CD4-positive, alpha-beta T cell treated with Interleukin-6 at 100 ng/mL for 8 hours (primary cell): ENCODE results near the gene CLEC2A.

Experiments
- DNase-seq: peaks from one replicate; pipeline ENCODE4 v3.0.0-alpha.2; 2020; ENCODE audit warnings: mixed read lengths, low spot score

The CLEC2A gene

GRCh38 chr12:9933958-9934357 lies 1.8 kb upstream of the CLEC2A start:
- DNase-seq, result no peak

DNA sequence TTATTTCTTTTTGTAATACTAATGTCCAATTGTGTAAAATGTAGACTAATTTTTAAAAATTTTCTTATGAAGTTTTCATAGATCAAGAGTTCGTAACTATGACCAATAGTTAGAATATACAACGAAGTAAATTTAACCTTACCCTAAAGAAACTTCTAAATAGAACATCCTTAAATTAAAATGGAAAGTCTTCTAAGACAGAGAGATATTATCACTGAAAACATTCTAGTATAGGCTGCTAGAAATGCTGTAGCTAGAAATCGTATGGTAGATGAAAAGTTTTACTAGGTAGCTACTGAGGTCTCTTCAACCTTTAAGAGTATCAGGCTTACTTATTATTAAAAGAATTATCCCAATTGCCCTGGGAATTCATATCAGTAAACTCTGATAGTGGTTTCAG lies 925 bp downstream of the CLEC2A start:
- no peak for DNase-seq

GRCh38 chr12:9928607-9929006 lies 3.6 kb downstream of the CLEC2A start:
- no peak for DNase-seq

GRCh38 chr12:9926876-9927275 lies 5.3 kb downstream of the CLEC2A start:
- DNase-seq, result no peak

GRCh38 chr12:9925705-9926393 lies 6.3 kb downstream of the CLEC2A start:
- DNase-seq, result peak; percentile 40

DNA sequence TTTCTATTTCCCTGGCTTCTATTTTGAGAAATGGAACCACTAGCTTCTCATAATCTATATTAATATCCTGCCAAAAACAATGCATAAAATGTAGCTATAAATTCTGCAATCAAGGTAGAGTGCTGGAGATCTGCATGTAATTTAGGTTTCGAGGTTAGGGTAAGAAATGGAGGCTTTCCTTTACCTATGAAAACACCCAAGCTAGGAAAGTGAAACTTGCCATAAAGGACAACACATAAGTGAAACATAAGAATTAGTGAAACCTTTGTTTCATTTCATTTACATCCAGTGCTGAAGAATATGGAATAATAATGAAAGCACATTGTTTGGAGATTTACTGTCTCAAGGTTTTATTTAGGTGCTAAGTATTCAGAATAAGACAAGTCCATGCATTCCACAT lies 9.7 kb downstream of the CLEC2A start:
- no peak for DNase-seq

- no peak for DNase-seq
Observed at GRCh38 chr12:9920451-9920850, 11.7 kb downstream of the CLEC2A start.

DNA sequence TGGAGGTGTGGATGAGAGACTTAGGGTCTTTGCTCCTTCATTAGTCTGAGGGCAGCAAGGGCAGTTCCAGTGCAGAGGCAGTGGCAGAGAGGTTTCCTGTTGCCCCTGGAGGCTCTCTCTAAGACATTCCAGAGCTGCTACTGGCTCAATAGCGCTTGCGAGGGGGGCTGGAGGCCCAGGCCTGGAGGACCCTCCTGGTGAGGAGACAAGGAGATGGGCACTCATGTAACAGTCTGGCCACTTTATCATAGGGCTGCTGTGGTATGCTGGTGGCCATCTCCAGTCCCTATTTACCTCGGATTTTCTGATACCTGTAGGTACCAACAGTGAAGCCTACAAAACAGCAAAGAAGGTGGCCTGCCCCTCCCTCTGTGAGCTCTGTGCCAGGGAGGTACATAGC lies 12.7 kb downstream of the CLEC2A start:
- no peak for DNase-seq

DNA sequence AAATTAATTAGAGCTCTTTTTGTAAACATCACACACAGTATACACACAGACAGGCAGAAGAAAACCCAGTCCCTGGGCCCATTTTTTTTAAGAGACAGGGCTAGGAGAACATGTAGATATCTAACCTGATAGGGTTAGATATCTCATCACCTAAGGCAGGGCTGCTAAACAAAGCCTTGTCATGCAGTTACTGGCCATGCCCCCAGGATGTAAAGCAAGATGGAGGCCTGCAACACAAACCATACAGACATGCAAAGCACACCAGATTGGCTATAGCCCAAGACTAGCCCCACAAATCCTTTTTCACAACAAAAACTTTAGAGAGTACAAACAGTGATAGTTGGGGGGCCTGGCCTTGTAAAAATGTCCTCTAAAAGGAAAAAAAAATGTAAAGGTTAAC lies 20.5 kb downstream of the CLEC2A start:
- no peak for DNase-seq

DNA sequence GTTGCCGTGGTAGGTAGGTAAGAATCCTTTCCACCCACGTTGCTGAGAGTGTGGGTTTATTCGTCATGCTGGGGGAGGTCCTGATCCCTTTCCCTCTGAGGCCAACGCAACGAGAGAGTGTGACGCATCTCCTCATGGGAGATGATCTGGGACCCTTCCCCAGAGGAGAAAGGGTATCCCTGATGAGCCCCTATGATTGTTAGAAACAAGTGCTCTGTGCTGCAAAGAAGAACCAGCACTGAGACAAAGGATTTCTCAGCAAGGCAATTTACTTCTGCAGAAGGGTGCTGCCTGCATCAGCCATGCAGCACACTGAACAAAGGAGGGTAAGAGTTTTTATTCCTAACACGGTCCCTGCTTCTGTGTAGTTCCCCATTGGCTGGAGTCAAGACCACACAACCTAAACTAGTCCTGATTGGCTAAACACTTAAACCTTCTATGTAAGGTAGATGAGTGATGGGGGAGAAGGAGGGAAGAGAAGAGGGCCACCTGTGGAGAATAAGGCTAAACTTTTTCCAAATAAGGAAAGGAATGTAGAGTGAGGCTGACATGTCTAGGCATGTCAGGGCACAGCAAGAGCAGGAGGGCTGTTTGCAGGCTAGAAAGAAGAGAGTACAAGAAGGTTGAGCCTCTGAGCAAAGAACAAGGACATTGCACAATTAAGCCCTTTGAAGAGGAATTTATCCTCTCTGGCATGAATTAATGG lies 21.3 kb downstream of the CLEC2A start:
- no peak for DNase-seq

DNA sequence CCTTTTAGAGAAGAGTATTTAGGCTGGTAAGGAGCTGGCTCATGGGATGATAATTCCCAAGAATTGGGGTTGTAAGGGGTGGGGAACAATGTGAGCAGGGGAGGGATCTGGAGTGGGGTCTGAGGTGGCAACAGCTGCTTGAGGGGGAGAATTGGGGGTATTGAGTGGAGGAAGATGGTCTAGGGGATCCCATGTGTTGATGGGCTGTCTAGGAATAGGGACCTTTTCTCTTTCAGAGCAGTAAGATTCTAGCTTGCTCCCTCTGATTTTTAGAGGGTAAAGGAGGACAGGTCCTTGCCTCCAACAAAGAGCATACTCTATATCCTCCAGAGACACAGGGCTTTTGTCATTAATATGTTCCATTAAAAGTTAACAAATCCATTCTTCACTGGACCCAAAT lies 22.4 kb downstream of the CLEC2A start:
- no peak for DNase-seq

DNA sequence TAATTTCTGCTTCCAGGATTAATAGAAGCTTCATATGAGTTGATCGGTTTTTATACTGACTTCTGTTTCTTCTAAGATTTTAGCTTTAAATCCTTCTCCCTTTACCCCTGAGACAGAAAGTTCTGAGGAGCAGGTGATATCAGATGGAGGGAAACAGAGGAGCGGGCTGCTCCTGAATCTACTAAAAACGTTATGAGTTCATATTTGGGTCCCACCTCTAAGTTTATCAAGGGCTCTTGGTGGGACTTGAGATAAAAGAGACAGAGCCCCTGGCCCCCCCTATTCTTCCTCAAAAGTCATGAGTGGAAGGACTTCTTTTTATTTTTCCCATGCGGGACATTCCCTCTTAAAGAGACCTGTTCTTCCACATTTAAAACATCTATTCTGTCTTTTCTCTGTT lies 23.8 kb downstream of the CLEC2A start:
- no peak for DNase-seq

GRCh38 chr12:9907769-9908168 lies 24.4 kb downstream of the CLEC2A start:
- no peak for DNase-seq

DNA sequence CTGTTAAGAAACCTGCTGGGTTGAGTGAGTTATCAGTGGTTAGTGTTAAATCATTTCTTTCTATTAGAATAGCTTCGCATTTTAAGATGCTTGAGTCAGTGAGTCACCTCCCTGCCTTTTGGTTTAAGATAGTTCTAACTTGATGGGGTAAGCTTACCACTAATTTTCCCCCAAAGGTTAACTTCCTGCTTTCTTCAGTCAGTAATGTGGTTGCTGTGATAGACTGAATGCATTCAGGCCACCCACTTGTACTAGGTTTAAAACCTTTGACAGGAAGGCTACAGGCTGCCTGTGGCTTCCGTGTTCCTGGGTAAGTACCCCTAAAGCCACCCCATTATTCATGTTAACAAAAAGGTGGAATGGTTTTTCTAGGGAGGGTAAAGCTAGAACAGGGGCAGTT lies 25.3 kb downstream of the CLEC2A start:
- DNase-seq, result peak; percentile 71

GRCh38 chr12:9902539-9903228 lies 29.5 kb downstream of the CLEC2A start:
- no peak for DNase-seq

GRCh38 chr12:9900930-9901329 lies 31.2 kb downstream of the CLEC2A start:
- no peak for DNase-seq

DNA sequence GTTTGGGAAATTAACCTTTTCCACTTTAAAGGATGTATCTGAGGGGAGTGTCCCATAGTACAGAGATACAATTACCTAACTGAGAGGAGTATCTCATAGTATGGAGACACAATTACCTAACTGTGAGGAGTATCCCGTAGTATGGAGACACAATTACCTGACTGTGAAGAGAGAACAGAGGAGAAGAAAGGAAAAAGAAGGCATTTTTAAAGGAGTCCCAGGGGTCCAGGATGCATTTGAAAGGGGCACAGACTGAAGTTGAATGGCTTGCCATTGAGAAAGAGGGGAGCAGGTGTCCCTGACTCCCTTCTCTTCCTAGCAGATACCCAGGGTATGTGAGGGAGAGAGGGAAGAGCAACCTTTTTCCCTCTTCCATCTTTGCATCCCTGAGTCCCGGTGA lies 33.0 kb downstream of the CLEC2A start:
- no peak for DNase-seq

DNA sequence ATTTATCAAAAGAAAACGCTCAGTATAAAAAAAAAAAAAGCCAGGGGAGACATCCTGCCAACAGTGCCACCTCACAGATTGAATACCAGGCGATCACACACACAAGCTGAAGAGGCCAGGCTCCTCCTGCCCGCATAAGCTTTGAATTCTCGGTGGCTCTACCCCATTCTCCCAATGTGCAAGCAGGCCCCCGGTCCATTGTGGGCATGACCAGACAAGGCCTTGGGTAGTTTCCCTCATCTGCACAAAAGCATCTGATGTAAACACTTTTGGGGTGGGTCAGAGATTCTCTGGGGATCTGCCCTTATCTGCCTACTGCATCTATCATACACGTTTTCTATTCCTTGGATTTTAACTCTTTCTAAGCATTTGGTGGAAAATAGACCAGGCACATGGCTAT lies 34.6 kb downstream of the CLEC2A start:
- no peak for DNase-seq

- no peak for DNase-seq
Observed at GRCh38 chr12:9895215-9895971, 36.8 kb downstream of the CLEC2A start.

DNA sequence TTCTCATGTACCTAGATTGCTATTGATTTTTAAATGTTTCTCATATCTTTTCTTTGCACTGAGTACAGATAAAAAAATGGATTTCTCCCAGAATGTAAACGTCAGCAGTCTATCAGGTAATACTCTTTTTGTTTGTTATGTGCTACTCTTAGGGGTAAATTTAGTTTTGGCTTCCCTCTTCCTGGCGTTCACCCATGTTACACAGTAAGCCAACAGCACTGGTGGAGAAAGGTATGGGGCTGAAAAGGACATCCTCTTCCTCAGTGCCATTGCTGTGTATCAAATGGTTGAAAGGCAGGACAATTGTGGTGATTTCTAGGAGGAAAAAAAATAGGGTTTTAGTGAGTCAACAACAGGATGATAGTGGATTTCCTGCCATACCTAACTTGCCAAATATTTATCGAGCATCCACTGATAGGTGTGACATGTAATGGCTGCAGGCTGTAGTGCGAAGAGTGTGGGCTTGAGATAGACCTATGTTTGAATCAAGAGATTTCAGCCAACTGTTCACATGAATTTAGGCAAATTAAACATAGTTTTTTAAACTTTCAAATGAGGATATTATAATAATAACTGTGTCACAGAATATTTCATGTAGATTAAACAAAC lies 43.4 kb downstream of the CLEC2A start:
- no peak for DNase-seq

DNA sequence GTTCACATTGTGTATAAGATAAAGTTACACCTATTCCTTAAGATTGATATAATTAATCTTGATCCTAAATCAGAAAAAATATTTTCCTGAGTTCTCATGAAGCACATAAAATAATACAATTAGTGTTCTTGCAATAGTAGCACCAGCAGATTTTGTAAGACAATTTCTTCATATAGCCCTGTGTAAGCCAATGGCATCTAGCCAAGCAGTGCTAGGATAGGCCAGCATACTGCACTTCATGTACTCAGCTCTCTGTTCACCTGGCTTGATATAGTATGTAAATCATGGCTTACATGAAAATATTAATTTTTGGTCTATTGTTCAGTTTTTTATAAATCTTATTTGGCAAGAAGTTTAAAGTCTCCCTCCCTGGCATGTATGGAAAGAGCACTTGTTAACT lies 49.0 kb downstream of the CLEC2A start:
- DNase-seq, result no peak

GRCh38 chr12:9881988-9882387 lies 50.2 kb downstream of the CLEC2A start:
- no peak for DNase-seq
